Measurements from ENCODE around the gene TMEM253. TPM values are rescaled to one million over a fixed set of nuclear protein-coding genes. Genes with fewer than 3 reads are reported as not detected.

TMEM253 gene
- total and polyA plus RNA-seq, 2 experiments from 2014 or later, result 4.9 to 5.4 TPM

- no peaks in the 10 kb centered on the region for H3K9me2 ChIP-seq (replicated peaks; ENCODE audit: insufficient read depth)
- H3K4me3 ChIP-seq, result no peak overlapping the region
- peaks cover 11% of the 10 kb centered on the region for H4K20me1 ChIP-seq (ENCODE audit: insufficient read depth, poor library complexity, severe bottlenecking)
- H2AFZ ChIP-seq, result no peak overlapping the region
- WGBS (ENCODE audit: low lambda C conversion rate, missing lambda C conversion rate), result 89% methylated on average over 32 of the region's 36 CpGs
- TF ChIP-seq EZH2 (IDR thresholded peaks at IDR 0.05; ENCODE audit: borderline replicate concordance), result no peak
- no peak for TF ChIP-seq EZH2phosphoT487 (IDR thresholded peaks at IDR 0.05; ENCODE audit: low read depth, severe bottlenecking, unreplicated experiment)
- no peak for TF ChIP-seq CTCF (IDR thresholded peaks at IDR 0.05; ENCODE audit: poor library complexity)
- H3K36me3 ChIP-seq (replicated peaks; ENCODE audit: insufficient read depth, low read depth), result no peaks in the 10 kb centered on the region
- H3K4me1 ChIP-seq (ENCODE audit: insufficient read depth), result peaks cover 18% of the 10 kb centered on the region
- no peaks in the 10 kb centered on the region for H3K9me3 ChIP-seq (ENCODE audit: low read depth)
- no peak for DNase-seq (ENCODE audit: low spot score)
- peaks cover 41% of the 10 kb centered on the region for H3K79me2 ChIP-seq
- no peak overlapping the region for H3K4me2 ChIP-seq
- no peaks in the 10 kb centered on the region for H3K27me3 ChIP-seq
- H3K27ac ChIP-seq, result no peak overlapping the region
Measured at GRCh38 chr14:21093018-21093417, 7.8 kb upstream of the TMEM253 start.

- peak overlapping the region; percentile 58 for H3K4me2 ChIP-seq
- peaks cover 42% of the 10 kb centered on the region for H3K79me2 ChIP-seq
- peaks cover 21% of the 10 kb centered on the region for H3K4me1 ChIP-seq (ENCODE audit: insufficient read depth)
- no peaks in the 10 kb centered on the region for H3K36me3 ChIP-seq (replicated peaks; ENCODE audit: insufficient read depth, low read depth)
- no peaks in the 10 kb centered on the region for H3K9me2 ChIP-seq (replicated peaks; ENCODE audit: insufficient read depth)
- WGBS (ENCODE audit: low lambda C conversion rate, missing lambda C conversion rate), result 29% methylated on average over 6 of the region's 7 CpGs
- no peak overlapping the region for H2AFZ ChIP-seq
- no peaks in the 10 kb centered on the region for H3K27me3 ChIP-seq
- H3K9me3 ChIP-seq (ENCODE audit: low read depth), result no peaks in the 10 kb centered on the region
- H3K27ac ChIP-seq, result peak overlapping the region; percentile 1
- H3K4me3 ChIP-seq, result no peak overlapping the region
- H4K20me1 ChIP-seq (ENCODE audit: insufficient read depth, poor library complexity, severe bottlenecking), result peaks cover 11% of the 10 kb centered on the region
- DNase-seq (ENCODE audit: low spot score), result peak; percentile 61
- TF ChIP-seq CTCF (IDR thresholded peaks at IDR 0.05; ENCODE audit: poor library complexity), result peak; percentile 13
- no peak for TF ChIP-seq EZH2 (IDR thresholded peaks at IDR 0.05; ENCODE audit: borderline replicate concordance)
Measured at GRCh38 chr14:21093769-21094681, 6.8 kb upstream of the TMEM253 start.

- H3K4me1 ChIP-seq (ENCODE audit: insufficient read depth), result peaks cover 31% of the 10 kb centered on the region
- no peaks in the 10 kb centered on the region for H3K27me3 ChIP-seq
Measured at GRCh38 chr14:21095430-21096205, 5.2 kb upstream of the TMEM253 start.

More at GRCh38 chr14:21095430-21096205, 5.2 kb upstream of the TMEM253 start:
- H2AFZ ChIP-seq, result no peak overlapping the region
- peak overlapping the region; percentile 14 for H3K27ac ChIP-seq
- peak overlapping the region; percentile 68 for H3K4me2 ChIP-seq
- no peaks in the 10 kb centered on the region for H3K9me2 ChIP-seq (replicated peaks; ENCODE audit: insufficient read depth)
- no peak for DNase-seq (ENCODE audit: low spot score)
- peaks cover 11% of the 10 kb centered on the region for H4K20me1 ChIP-seq (ENCODE audit: insufficient read depth, poor library complexity, severe bottlenecking)
- WGBS (ENCODE audit: low lambda C conversion rate, missing lambda C conversion rate), result 93% methylated on average over 6 of the region's 6 CpGs
- no peaks in the 10 kb centered on the region for H3K36me3 ChIP-seq (replicated peaks; ENCODE audit: insufficient read depth, low read depth)
- no peak overlapping the region for H3K4me3 ChIP-seq
- H3K9me3 ChIP-seq (ENCODE audit: low read depth), result no peaks in the 10 kb centered on the region
- peaks cover 57% of the 10 kb centered on the region for H3K79me2 ChIP-seq
- no peak for TF ChIP-seq EZH2phosphoT487 (IDR thresholded peaks at IDR 0.05; ENCODE audit: low read depth, severe bottlenecking, unreplicated experiment)
- no peak for TF ChIP-seq EZH2 (IDR thresholded peaks at IDR 0.05; ENCODE audit: borderline replicate concordance)
- no peak for TF ChIP-seq CTCF (IDR thresholded peaks at IDR 0.05; ENCODE audit: poor library complexity)

All from hepatocyte (in vitro differentiated cells).